Fibroblast of lung (primary cell): ENCODE data around the gene KRT74. TPM values are rescaled to one million over a fixed set of nuclear protein-coding genes. Genes with fewer than 3 reads are reported as not detected.

ENCODE experiments used
- DNase-seq, 2 donors: peaks; one replicate each; pipeline versions ENCODE4 v3.0.0 to v3.0.0-alpha.2; 2010; ENCODE audit warnings: low read depth in 2 of 2
- H2AFZ ChIP-seq: 2 replicates; pipeline ENCODE4 v1.5.1; 2012; ENCODE audit warnings: low read length, control low read depth, inconsistent platforms
- H3K27ac ChIP-seq: 2 replicates; pipeline ENCODE4 v1.5.1; 2011; ENCODE audit warnings: low read length, control low read depth; ENCODE audit not compliant: insufficient read depth
- H3K27me3 ChIP-seq: 2 replicates; pipeline ENCODE4 v1.5.1; 2011; ENCODE audit warnings: mild to moderate bottlenecking, low read length; ENCODE audit not compliant: control insufficient read depth, insufficient read depth
- H3K36me3 ChIP-seq: 2 replicates; pipeline ENCODE4 v1.5.1; 2011; ENCODE audit warnings: low read length; ENCODE audit not compliant: control insufficient read depth, insufficient read depth
- H3K4me1 ChIP-seq: 2 replicates; pipeline ENCODE4 v1.5.1; 2011; ENCODE audit warnings: low read length; ENCODE audit not compliant: control insufficient read depth, insufficient read depth; ENCODE audit errors: extremely low read depth
- H3K4me2 ChIP-seq: 2 replicates; pipeline ENCODE4 v1.5.1; 2011; ENCODE audit warnings: low read length, control low read depth; ENCODE audit not compliant: insufficient read depth; ENCODE audit errors: extremely low read depth
- H3K4me3 ChIP-seq, 4 experiments: fragments of 200-600 bp in 1 of 4; sonication (generic) in 1 of 4; replicated peaks in 1 of 4; 2 replicates each; pipeline ENCODE4 v1.5.1; 2011 to 2016; ENCODE audit warnings: low read length in 4 of 4, low read depth in 3 of 4, mild to moderate bottlenecking in 3 of 4, control low read depth in 2 of 4, inconsistent platforms in 1 of 4, mixed read lengths in 1 of 4; ENCODE audit not compliant: insufficient read depth in 1 of 4; ENCODE audit errors: control extremely low read depth in 1 of 4
- H3K79me2 ChIP-seq: 2 replicates; pipeline ENCODE4 v1.5.1; 2012; ENCODE audit warnings: mild to moderate bottlenecking, low read length, inconsistent platforms; ENCODE audit not compliant: control insufficient read depth, insufficient read depth
- H3K9ac ChIP-seq: 2 replicates; pipeline ENCODE4 v1.5.1; 2011; ENCODE audit warnings: mild to moderate bottlenecking, low read length, control low read depth; ENCODE audit not compliant: insufficient read depth
- H3K9me3 ChIP-seq: 2 replicates; pipeline ENCODE4 v1.5.1; 2012; ENCODE audit warnings: low read depth, low read length; ENCODE audit not compliant: control insufficient read depth, insufficient read depth
- H4K20me1 ChIP-seq: 2 replicates; pipeline ENCODE4 v1.5.1; 2011; ENCODE audit warnings: low read length; ENCODE audit not compliant: control insufficient read depth, insufficient read depth; ENCODE audit errors: extremely low read depth
- CTCF ChIP-seq, 2 donors: IDR thresholded peaks in 1 of 2; conservative IDR thresholded peaks in 1 of 2; 1 replicate in 1 of 2; 2 replicates in 1 of 2; pipeline ENCODE4 v1.5.1; 2011 to 2012; ENCODE audit warnings: low read length in 2 of 2, control low read depth in 1 of 2, inconsistent platforms in 1 of 2, low read depth in 1 of 2, mild to moderate bottlenecking in 1 of 2
- EZH2 ChIP-seq: IDR thresholded peaks from 2 replicates; pipeline ENCODE4 v1.5.1; 2012; ENCODE audit warnings: low read length, control low read depth, mild to moderate bottlenecking; ENCODE audit errors: missing control alignments
- polyA plus RNA-seq, 2 donors: library from polyadenylated mRNA; depleted of rRNA in 1 of 2; stranded (reverse) in 1 of 2; unstranded in 1 of 2; fragments of >200 nt; gene quantifications; 2 replicates each; pipeline ENCODE4 v1.2.1, GENCODE V29; 2011 to 2012; ENCODE audit warnings: missing spikeins in 1 of 2
- total RNA-seq: library from RNA; depleted of rRNA; stranded (reverse); fragments of >200 nt; gene quantifications from 2 replicates; pipeline ENCODE4 v1.2.1, GENCODE V29; 2014

KRT74 gene
- total and polyA plus RNA-seq, 2 donors (not counting 1 experiment from before 2014, with no cell fraction given) = not detected

GRCh38 chr12:52551216-52551865 lies 22.3 kb downstream of the KRT74 start:
- peaks cover 2% of the 10 kb centered on the region for H3K27me3 ChIP-seq

GRCh38 chr12:52546126-52546525 lies 27.5 kb downstream of the KRT74 start:
- no peaks in the 10 kb centered on the region for H3K4me1 ChIP-seq
- peaks cover 5% of the 10 kb centered on the region for H3K27me3 ChIP-seq
- TF ChIP-seq CTCF (conservative IDR thresholded peaks at IDR 0.05 in 1 of 2, IDR thresholded peaks at IDR 0.05 in 1 of 2; ENCODE audit: low read depth in 1 of 2, low read length in 2 of 2) = no peak
- TF ChIP-seq EZH2 = no peak
- H2AFZ ChIP-seq = no peak overlapping the region
- H3K36me3 ChIP-seq = no peaks in the 10 kb centered on the region
- no peak overlapping the region for H3K4me3 ChIP-seq
- no peaks in the 10 kb centered on the region for H3K79me2 ChIP-seq
- DNase-seq = no peak
- no peak overlapping the region for H3K4me2 ChIP-seq
- H3K27ac ChIP-seq = no peak overlapping the region
- H3K9me3 ChIP-seq = no peaks in the 10 kb centered on the region
- no peak overlapping the region for H3K9ac ChIP-seq
- H4K20me1 ChIP-seq = no peaks in the 10 kb centered on the region

More at GRCh38 chr12:52551216-52551865, 22.3 kb downstream of the KRT74 start:
- Histone ChIP-seq H3K4me3 (no peak overlapping the region), H3K9ac (no peak overlapping the region), H3K36me3 (no peaks in the 10 kb centered on the region), H3K79me2 (no peaks in the 10 kb centered on the region), H2AFZ (no peak overlapping the region), H4K20me1 (no peaks in the 10 kb centered on the region), H3K4me2 (no peak overlapping the region), H3K4me1 (no peaks in the 10 kb centered on the region), H3K9me3 (no peaks in the 10 kb centered on the region), H3K27ac (no peak overlapping the region)
- TF ChIP-seq CTCF (conservative IDR thresholded peaks at IDR 0.05 in 1 of 2, IDR thresholded peaks at IDR 0.05 in 1 of 2; ENCODE audit: low read depth in 1 of 2, low read length in 2 of 2) = no peak
- no peak for TF ChIP-seq EZH2
- no peak for DNase-seq

GRCh38 chr12:52543985-52544883 lies 29.4 kb downstream of the KRT74 start:
- Histone ChIP-seq H3K9me3 (no peaks in the 10 kb centered on the region), H3K27ac (no peak overlapping the region), H2AFZ (no peak overlapping the region), H3K36me3 (no peaks in the 10 kb centered on the region), H3K4me3 (no peak overlapping the region), H3K4me2 (no peak overlapping the region), H3K79me2 (no peaks in the 10 kb centered on the region), H3K9ac (no peak overlapping the region), H4K20me1 (no peaks in the 10 kb centered on the region), H3K27me3 (peaks cover 5% of the 10 kb centered on the region), H3K4me1 (no peaks in the 10 kb centered on the region)
- no peak for TF ChIP-seq CTCF (conservative IDR thresholded peaks at IDR 0.05 in 1 of 2, IDR thresholded peaks at IDR 0.05 in 1 of 2; ENCODE audit: low read depth in 1 of 2, low read length in 2 of 2)
- no peak for TF ChIP-seq EZH2
- DNase-seq = peak in 1 of 2 donors; percentile 11
